ENCODE data around the gene QSOX2.
A peak's percentile ranks its signal among the peaks of the same experiment; 100 is the strongest.
"Not testable (repeated sequence)": the region's sequence is repeated elsewhere in the genome, so short reads cannot be mapped to it uniquely, and the experiment has no call there.

Gene QSOX2

DNA sequence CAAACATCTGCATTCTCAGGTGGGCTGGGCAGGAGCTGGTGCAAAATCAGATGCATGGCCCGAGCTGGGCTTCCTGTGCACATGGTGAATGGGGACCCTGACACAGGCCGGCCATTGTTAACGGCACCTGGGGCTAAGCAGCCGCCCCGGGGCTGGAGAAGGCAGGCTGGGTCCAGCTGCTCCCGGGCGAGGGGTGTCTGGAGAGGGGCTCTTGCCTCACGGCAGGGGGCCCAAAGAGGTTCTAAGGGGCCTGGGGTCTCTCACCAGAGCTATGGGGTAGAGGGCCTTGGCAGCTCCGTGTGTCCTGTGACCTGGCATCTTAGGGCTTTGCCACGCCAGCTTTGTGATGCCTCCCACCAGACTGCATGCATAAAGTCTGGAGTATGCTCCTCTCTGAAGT lies 5.1 kb upstream of the QSOX2 start:
- DNase-seq = no peak

DNA sequence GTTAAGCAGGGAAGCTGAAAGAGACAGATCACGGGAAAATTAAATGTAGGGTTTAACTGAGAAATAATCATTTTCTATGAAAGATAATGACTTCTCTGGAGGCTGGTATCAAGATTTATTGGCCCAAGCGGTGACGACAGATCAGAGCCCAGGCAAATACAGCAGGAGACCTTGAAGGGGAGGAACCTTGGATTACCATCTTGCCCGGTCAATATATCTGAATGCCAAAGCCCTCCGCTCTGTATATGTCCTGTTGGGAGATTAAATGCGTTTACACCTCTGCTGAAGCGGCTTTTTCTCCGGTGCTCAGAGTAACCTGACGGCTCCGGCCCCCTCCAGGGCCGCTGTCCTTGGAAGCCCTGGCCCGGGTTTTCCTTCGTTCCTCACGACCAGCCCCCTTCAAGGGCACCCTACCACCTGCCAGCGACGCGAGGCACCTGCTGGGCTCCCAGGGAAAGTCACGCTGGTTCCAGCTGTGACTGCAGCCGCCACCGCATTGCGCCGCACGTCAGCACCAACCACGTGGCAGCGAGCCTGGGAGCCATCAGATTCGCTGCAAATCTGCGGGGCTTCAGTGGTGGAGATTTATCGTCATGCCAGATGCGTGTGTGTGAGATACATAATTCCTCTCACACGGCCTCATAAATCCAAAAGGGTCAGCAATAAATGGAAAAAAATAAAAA lies 4.4 kb upstream of the QSOX2 start:
- no peak for DNase-seq

DNA sequence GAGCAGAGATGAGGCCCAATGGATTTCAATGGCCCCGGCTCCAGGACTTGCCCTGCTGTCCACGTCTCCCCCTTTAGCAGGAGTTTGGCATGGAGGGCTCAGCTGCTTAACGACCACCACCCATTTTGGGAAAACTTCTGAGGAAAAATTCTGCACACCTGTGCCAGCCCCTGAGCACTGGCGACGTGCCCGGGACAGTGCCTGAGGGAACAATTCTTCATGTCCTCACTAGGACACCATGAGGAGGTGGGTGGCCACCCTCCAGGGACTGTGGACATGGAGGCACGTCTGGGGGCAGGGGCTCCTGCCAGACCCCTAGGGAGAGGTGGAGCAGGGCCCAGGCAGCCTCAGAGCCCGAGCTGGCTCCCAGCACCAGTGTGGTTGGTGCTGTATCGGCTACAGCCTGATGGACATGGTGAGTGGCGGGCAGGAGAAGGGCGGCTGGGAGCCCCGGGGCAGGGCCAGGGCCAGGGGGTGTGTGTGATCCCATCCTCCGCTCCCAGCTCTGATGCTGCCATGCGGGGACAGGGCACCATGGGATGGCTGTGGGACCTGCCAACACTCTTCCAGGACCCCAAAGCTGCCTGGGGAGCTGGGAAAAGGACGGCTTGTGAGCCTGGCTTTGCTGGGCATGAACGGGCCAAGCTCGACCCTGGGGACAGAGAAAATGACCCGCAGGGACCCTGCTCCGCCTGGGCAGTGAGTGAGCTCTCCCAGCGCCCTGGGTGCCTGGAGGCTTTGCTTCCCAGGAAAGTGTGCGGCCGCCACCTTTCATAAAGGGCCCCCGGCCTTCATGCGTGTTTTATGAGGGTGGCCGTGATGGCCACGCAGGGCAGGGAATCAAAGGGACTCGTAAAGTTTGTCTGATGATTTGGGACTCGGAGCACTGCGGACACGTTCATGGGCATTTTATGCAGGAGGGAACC lies 3.6 kb upstream of the QSOX2 start:
- no peak for DNase-seq

DNA sequence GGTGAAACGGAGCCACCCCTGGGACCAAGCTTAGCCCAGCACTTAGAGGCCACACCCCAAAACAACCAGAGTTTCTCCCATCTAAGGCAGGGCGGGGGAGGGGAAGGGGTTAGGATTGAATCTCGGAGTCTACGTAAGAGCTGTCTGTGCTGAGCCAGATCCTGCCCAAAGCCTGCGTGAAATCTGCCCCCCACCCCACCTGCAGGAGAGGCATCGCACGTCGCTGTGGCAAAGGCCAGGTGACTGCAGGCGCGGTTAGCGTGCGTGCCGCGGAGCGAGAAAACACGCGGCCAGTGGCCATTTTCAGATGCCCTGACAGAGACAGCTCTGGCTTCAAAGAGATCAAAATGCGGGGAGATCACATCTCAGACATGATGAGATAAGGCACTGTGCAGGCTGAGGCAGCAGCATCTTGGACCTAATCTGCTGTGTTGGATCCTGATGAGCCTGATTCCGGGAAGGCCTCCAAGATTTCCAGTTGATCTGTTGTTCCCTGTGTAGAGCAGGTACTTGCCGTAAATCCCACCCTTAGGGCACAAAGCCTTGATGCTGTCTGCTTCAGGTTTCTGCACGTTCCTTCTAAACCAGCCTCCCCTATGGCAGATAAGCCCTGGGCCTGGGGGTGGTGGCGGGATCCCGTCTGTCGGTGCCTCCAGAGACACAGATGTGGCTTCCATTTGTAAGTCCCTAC lies 2.5 kb upstream of the QSOX2 start:
- no peak for DNase-seq

DNA sequence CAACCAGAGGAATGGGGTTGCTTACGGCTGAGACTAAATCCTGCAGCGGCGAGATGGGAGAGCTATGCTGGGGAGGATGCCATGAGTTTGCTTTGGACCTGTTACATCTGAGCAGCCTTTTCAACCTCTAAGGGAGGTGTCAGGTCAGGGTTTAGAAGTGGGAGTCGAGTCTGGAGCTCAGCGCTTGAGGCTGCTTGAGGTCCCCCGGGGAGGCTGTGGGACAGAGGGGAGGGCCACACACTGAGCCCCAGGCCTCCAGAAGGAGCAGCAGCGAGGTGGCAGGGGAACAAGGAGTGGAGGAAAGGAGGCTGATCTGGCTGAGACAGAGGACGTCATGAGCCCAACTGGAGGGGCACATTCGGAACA lies 1.9 kb upstream of the QSOX2 start:
- no peak for DNase-seq

DNA sequence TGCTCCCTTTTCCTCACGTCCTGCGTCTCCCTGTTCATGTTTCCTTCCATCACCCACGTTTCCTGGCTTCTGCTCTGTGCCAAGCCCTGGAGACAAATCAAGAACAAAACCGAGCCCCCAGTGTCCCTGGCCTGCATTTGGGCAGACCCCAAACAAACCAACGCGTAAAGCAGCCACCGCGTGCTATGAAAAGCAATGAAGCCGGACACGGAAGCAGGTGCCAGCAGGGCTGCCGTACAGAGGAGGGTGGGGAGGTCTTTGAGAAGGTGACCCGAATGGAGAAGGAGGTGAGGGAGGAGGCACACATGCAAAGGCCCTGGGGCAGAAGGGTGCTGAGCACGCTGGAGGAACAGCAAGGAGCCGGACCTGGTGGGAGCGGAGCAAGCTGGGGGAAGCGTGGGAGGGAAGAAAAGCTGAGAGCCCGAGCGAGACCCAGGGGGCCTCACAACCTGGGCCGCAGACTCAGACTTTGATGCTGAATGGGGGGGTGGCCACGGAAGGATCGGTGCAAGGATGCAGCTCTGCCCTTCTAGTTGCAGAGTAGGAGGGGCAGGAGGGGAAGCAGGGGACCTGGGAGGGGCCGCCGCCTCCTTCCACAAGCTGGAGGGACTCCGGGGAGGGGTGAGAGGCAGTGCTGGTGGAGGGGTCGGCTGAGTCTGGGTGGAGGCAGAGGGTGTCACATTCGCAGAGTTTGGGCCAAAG lies 1.4 kb upstream of the QSOX2 start:
- no peak for DNase-seq

- DNase-seq = no peak
These were observed 718 bp downstream of the QSOX2 start for GRCh38 chr9:136244969-136245218.

DNA sequence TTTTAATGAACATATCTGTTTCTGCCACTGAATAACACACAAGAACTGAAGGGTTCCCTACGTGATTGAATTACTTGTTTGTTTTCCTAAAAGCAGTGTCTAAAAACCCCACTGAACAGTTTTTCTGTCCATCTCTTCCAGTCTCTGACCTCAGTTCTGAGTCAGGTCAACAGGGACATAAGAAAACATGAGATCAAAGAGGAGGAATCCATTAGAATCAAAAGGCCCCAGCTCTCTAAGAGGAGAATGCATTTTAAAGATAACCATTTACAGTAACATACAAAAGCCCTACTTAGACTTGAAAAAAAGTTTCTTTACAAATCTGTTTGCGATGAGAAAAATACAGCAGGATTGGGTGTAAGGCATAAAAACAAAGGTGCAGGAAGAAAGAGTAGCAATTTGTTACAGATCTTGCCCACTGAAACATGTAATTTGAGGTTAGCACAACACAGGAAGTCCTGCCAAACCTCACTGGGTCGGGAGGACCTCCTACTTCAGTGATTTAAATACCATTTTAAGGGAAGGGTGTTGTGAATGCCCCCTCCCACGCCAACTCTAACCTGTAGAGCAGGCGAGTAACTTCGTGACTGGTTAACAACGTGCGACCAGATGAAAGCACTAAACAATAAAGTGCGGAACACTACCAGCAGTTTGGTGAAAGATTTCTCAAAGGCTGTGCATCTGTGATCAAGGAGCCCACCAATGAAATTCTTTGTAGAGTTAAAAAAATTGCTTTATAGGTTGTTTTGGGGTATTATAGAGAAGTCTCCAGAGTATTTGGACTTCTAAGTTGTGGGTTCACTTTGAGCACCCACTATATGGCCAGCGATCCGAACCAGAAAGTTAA lies 1.3 kb downstream of the QSOX2 start:
- DNase-seq = peak; percentile 13

DNA sequence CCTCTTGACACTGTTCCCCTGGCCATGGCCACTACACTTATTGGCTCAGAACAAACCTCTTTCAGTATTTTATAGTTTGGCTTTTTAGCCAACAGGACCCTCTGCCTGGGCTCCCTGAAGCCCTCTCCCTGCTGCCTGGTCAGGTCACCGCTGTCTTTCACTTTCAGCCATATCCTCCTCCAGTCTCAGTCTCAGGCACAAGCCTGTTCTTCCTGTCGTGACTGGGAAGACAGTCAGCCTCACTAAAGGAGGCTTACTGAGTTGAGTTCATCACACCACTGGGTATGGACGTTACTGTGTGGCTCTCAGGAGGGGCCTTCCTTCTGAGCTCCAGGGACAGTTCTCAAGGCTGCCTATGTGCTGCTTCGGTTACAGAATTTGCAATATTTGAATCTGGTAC lies 2.0 kb downstream of the QSOX2 start:
- DNase-seq = no peak

DNA sequence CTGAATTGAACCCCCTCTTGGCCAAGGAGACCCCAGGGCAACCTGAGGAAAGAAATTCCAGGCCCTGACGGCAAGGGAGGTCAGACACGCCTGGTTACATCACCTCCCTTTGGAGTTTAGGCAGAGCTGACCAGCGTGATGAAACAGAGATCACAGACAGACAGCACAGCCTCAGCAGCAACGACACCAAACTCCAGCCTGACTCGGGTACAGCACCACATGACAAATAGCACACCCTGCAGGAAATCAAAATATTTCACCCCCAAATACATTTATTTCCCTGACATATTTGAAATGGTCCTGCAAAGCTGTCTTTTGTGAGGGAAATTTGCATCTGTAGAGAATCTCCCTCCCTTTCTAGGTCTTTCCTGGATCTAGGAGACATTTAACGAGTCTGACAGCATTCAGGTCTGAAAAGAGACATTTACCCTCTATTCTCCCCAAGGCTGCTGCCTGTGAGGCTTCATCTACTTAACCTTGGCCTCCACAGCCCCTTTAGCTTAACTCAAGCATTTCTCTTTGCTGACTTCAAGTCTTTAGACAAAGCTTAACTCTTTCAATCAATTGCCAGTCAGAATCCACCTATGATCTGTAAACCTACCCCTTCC lies 2.6 kb downstream of the QSOX2 start:
- DNase-seq = no peak

GRCh38 chr9:136242248-136242647 lies 3.4 kb downstream of the QSOX2 start:
- no peak for DNase-seq

DNA sequence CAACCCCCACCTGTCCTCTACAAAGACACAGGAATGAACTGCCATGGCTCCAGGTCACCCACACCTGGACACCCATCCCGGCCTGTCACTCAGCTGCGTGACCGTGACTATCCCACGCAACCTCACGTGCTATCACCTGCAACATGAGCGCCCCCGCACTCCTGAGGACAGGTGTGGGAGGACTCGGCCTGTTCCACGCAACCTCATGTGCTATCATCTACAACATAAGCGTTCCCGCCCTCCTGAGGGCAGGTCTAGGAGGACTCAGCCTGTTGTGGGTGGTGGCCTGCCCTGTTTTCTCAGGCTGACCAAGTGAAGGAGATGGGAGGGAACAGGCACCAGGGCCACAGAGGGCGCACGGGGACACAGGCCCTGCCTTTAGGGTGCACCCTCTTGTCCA lies 4.1 kb downstream of the QSOX2 start:
- no peak for DNase-seq

- no peak for DNase-seq
These were observed 4.7 kb downstream of the QSOX2 start for GRCh38 chr9:136240941-136241340.

GRCh38 chr9:136239983-136240330 lies 5.7 kb downstream of the QSOX2 start:
- DNase-seq = no peak

DNA sequence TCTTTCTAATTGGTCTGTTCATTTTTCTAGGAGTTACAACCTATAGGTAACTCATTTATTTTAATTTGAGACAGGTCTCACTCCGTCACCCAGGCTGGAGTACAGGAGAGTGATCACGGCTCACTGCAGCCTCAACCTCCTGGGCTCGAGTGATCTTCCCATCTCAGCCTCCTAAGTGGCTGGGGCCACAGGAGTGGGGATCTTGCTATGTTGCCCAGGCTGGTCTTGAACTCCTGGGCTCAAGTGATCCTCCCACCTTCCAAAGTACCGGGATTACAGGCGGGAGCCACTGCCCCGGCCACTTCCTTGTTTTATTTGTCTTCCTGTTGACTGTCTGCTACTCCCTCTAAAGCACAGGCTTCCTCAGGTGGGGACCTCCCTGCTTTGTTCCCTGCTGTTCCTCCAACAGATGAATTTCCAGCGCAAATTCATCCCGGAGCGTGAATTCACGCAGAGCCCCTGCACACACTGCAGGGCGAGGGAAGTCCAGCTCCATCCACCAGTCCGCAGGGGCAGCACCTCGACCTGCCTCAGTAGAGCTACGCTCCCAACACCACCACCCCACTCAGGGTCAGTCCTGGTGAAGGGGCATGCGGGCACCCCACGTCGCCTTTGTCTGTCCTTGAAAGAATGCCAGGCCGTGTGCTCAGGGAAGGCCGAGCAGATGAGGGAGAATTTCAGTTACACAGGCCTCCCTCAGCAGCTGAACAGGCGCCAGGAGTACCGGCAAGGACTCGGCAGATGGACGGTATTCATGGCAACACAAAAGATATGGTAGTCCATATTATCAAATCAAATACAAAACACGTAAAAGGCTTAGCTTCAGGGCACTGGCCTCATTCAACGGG lies 6.3 kb downstream of the QSOX2 start:
- DNase-seq = no peak

DNA sequence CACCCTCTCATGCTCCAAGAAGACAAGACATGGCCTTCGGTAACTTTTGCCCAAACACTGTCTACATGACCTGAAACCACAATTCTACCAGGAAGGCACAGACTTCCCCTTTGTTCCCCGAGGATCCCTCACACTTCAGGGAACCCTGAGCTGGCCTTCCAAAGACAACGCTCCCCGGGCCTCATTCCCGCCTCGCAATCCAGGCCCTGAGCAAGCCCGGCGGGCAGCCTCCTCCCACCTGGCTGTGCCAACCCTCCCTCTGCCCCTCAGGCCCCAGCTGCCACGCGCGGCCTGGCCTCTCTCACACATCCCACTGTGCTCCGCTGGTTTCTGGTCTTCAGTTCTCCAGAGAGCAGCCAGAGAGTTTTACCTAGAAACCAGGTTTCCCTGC lies 7.3 kb downstream of the QSOX2 start:
- DNase-seq = no peak

GRCh38 chr9:136237486-136238341 lies 7.9 kb downstream of the QSOX2 start:
- no peak for DNase-seq

DNA sequence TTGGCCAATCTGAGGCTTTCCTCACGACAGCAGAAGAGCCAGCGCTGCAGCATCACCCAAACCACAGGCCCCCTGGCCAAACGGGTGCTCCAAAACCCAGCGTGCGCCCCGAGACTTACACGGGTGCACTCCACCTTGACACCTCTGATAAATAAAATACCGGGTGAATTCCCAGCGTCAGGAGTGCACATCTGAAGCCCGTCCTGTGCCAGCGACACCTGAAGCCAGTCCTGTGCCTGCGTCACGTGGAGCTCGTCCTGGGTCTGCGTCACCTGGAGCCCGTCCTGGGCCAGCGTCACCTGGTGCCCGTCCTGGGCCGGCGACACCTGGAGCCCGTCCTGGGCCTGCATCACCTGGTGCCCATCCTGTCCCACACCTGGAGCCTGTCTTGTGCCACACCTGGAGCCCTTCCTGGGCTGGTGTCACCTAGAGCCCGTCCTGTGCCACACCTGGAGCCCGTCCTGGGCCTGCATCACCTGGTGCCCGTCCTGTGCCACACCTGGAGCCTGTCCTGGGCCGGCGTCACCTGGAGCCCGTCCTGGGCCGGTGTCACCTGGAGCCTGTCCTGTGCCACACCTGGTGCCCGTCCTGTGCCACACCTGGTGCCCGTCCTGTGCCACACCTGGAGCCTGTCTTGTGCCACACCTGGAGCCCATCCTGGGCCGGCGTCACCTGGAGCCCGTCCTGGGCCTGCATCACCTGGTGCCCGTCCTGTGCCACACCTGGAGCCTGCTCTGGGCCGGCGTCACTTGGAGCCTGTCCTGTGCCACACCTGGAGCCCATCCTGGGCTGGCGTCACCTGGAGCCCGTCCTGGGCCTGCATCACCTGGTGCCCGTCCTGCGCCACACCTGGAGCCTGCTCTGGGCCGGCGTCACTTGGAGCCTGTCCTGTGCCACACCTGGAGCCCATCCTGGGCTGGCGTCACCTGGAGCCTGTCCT lies 8.9 kb downstream of the QSOX2 start:
- DNase-seq = not testable (repeated sequence)
